Adrenal gland (tissue), 5 donors: ENCODE data around the gene PTPDC1.
"Not testable (repeated sequence)": the region's sequence is repeated elsewhere in the genome, so short reads cannot be mapped to it uniquely, and the experiment has no call there.

ENCODE experiments used
- POLR2A ChIP-seq, 2 donors: fragments of 450-650 bp; IDR thresholded peaks; one replicate each; pipeline ENCODE4 v1.6.1; 2017; ENCODE audit warnings: antibody characterized with exemption in 2 of 2, mild to moderate bottlenecking in 2 of 2, moderate library complexity in 1 of 2
- TF ChIP-seq, protein P1 (sequence below), 6 experiments: fragments of 450-650 bp in 4 of 6; fragments of 200-600 bp in 2 of 6; sonication (generic) in 1 of 6; IDR thresholded peaks; 1 replicate in 5 of 6; 2 replicates in 1 of 6; pipeline versions ENCODE4 v1.5.1 to v1.8.0; 2016 to 2021; ENCODE audit warnings: antibody characterized with exemption in 6 of 6, mild to moderate bottlenecking in 2 of 6, moderate library complexity in 1 of 6
- donor health status: DM: no; HTN: no; CAD: no.

GRCh38 chr9:94094219-94095145, 10.2 kb downstream of the PTPDC1 start:
- TF ChIP-seq POLR2A (IDR thresholded peaks at IDR 0.05) = not testable (repeated sequence)
- TF ChIP-seq, protein P1, sequence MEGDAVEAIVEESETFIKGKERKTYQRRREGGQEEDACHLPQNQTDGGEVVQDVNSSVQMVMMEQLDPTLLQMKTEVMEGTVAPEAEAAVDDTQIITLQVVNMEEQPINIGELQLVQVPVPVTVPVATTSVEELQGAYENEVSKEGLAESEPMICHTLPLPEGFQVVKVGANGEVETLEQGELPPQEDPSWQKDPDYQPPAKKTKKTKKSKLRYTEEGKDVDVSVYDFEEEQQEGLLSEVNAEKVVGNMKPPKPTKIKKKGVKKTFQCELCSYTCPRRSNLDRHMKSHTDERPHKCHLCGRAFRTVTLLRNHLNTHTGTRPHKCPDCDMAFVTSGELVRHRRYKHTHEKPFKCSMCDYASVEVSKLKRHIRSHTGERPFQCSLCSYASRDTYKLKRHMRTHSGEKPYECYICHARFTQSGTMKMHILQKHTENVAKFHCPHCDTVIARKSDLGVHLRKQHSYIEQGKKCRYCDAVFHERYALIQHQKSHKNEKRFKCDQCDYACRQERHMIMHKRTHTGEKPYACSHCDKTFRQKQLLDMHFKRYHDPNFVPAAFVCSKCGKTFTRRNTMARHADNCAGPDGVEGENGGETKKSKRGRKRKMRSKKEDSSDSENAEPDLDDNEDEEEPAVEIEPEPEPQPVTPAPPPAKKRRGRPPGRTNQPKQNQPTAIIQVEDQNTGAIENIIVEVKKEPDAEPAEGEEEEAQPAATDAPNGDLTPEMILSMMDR (IDR thresholded peaks at IDR 0.05) = not testable (repeated sequence)
